C4-2B (cell line): ENCODE measurements around the gene SEMA3C.

Experiments used
- CTCF ChIP-seq: fragments of 450-650 bp; conservative IDR thresholded peaks from 2 replicates; pipeline ENCODE4 v1.5.1; 2017; ENCODE audit warnings: mild to moderate bottlenecking
- ZFX ChIP-seq: fragments of 450-650 bp; IDR thresholded peaks from 2 replicates; pipeline ENCODE4 v1.6.1; 2017

GRCh38 chr7:80749270-80749669 is 169.6 kb downstream of the SEMA3C start:
- TF ChIP-seq CTCF: no peak
- TF ChIP-seq ZFX: no peak
